ENCODE data around the gene VCX2. TPM values are rescaled to one million over a fixed set of nuclear protein-coding genes. Genes with fewer than 3 reads are reported as not detected.
A peak's percentile ranks its signal among the peaks of the same experiment; 100 is the strongest.
"Not testable (repeated sequence)": the region's sequence is repeated elsewhere in the genome, so short reads cannot be mapped to it uniquely, and the experiment has no call there.

Gene VCX2
- total RNA-seq, 2 donors from 2014 or later = not detected

DNA sequence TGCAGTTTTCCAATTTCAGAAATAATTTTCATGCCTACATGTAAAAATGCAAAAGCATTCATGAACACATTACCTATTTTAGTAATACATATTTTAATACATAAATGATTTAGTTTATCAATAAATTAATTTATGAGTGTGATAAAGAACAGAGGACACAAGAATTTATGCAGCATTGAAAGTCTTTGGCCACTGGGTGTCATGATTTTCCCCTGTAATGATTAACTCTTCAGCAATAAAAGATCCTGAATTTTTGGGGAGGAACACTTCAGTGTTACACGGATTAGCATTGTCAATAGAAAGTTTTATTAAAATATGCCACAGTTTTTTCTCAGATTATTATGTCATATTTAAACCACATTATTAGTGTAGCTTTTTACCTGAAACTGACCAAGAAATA, 8.6 kb upstream of the VCX2 start:
- H3K4me3 ChIP-seq = no peak overlapping the region
- no peaks in the 10 kb centered on the region for H3K27me3 ChIP-seq
- no peaks in the 10 kb centered on the region for H3K36me3 ChIP-seq
- H3K27ac ChIP-seq = no peak overlapping the region
- intact Hi-C loops (cut with DNase I) = loop anchor here (10.0 kb wide), 1 partner anchor 555 kb away; the partner anchor contains the start of gene ANOS1
- no peak overlapping the region for H3K9ac ChIP-seq (ENCODE audit: low read depth in 2 of 2, low read length in 2 of 2)
- no peaks in the 10 kb centered on the region for H3K9me3 ChIP-seq
- TF ChIP-seq, protein P1, sequence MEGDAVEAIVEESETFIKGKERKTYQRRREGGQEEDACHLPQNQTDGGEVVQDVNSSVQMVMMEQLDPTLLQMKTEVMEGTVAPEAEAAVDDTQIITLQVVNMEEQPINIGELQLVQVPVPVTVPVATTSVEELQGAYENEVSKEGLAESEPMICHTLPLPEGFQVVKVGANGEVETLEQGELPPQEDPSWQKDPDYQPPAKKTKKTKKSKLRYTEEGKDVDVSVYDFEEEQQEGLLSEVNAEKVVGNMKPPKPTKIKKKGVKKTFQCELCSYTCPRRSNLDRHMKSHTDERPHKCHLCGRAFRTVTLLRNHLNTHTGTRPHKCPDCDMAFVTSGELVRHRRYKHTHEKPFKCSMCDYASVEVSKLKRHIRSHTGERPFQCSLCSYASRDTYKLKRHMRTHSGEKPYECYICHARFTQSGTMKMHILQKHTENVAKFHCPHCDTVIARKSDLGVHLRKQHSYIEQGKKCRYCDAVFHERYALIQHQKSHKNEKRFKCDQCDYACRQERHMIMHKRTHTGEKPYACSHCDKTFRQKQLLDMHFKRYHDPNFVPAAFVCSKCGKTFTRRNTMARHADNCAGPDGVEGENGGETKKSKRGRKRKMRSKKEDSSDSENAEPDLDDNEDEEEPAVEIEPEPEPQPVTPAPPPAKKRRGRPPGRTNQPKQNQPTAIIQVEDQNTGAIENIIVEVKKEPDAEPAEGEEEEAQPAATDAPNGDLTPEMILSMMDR (IDR thresholded peaks at IDR 0.05) = peak; percentile 20
- no peaks in the 10 kb centered on the region for H3K4me1 ChIP-seq
- no peak for DNase-seq

DNA sequence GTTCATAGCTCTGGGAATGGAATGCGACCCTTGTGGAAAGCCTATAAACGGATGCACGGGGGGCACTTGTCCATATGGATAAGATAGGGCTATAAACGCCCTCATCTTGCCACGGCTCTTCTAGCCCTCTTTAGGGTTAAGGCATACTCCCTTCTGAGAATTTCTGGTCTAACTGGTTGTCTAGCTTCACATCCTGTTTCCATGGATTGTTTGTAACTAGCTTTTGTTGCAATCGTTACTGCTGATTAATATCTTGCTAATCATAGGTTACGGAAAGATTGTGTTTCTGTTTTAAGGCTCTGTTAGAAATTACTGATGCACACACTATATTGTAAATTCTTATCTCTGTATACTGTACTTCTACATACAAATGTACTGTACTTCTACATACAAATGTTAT, 17.1 kb downstream of the VCX2 start:
- H3K4me1 ChIP-seq; H3K9ac ChIP-seq (ENCODE audit: low read depth in 2 of 2, low read length in 2 of 2); H3K4me3 ChIP-seq; DNase-seq; intact Hi-C loops (cut with DNase I); H3K36me3 ChIP-seq; H3K27ac ChIP-seq; H3K27me3 ChIP-seq; H3K9me3 ChIP-seq: not testable (repeated sequence)

- Histone ChIP-seq H3K9me3 (no peaks in the 10 kb centered on the region), H3K27ac (no peak overlapping the region), H3K4me3 (no peak overlapping the region), H3K4me1 (no peaks in the 10 kb centered on the region), H3K36me3 (no peaks in the 10 kb centered on the region), H3K9ac (ENCODE audit: low read depth in 2 of 2, low read length in 2 of 2) (no peak overlapping the region), H3K27me3 (no peaks in the 10 kb centered on the region)
- TF ChIP-seq, protein P1 (IDR thresholded peaks at IDR 0.05) = no peak
- intact Hi-C loops (cut with DNase I) = no loop called here
- DNase-seq = no peak
Measured at GRCh38 chrX:8147226-8147625, 23.8 kb downstream of the VCX2 start.

- no peak for DNase-seq
- Histone ChIP-seq H3K9me3 (no peaks in the 10 kb centered on the region), H3K4me1 (no peaks in the 10 kb centered on the region), H3K4me3 (no peak overlapping the region), H3K9ac (ENCODE audit: low read depth in 2 of 2, low read length in 2 of 2) (no peak overlapping the region), H3K36me3 (no peaks in the 10 kb centered on the region), H3K27me3 (no peaks in the 10 kb centered on the region), H3K27ac (no peak overlapping the region)
- intact Hi-C loops (cut with DNase I) = no loop called here
- TF ChIP-seq, protein P1 (IDR thresholded peaks at IDR 0.05) = no peak
Measured at GRCh38 chrX:8144925-8145324, 26.1 kb downstream of the VCX2 start.

DNA sequence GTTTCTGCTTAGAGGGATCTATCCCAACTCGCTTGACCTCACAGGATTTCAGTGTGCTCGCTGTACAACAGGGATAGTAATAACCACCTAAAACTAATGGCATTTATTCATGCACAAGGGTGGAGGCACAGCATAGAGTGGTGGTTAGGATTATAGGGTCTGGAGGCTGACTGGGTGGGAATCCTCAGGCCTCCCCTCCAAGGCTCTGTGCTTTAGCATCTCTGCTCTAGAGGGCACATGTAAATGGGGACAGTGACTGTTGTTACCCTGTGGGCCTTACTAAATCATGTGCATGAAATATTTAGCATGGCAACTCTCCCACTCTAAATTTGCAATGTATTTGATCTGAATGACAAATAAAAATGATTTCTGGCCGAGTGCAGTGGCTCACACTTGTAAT, 29.2 kb downstream of the VCX2 start:
- no peak overlapping the region for H3K4me3 ChIP-seq
- intact Hi-C loops (cut with DNase I) = no loop called here
- no peaks in the 10 kb centered on the region for H3K9me3 ChIP-seq
- no peaks in the 10 kb centered on the region for H3K4me1 ChIP-seq
- no peaks in the 10 kb centered on the region for H3K27me3 ChIP-seq
- no peak overlapping the region for H3K27ac ChIP-seq
- no peaks in the 10 kb centered on the region for H3K36me3 ChIP-seq
- DNase-seq = no peak
- TF ChIP-seq, protein P1 (IDR thresholded peaks at IDR 0.05) = no peak
- H3K9ac ChIP-seq (ENCODE audit: low read depth in 2 of 2, low read length in 2 of 2) = no peak overlapping the region

- Histone ChIP-seq H3K36me3 (no peaks in the 10 kb centered on the region), H3K9me3 (no peaks in the 10 kb centered on the region), H3K4me1 (no peaks in the 10 kb centered on the region), H3K9ac (ENCODE audit: low read depth in 2 of 2, low read length in 2 of 2) (no peak overlapping the region), H3K4me3 (no peak overlapping the region), H3K27ac (no peak overlapping the region), H3K27me3 (no peaks in the 10 kb centered on the region)
- TF ChIP-seq, protein P1 (IDR thresholded peaks at IDR 0.05) = no peak
- DNase-seq = no peak
- intact Hi-C loops (cut with DNase I) = no loop called here
Measured at GRCh38 chrX:8140986-8141744, 29.9 kb downstream of the VCX2 start.

Measured in colonic mucosa (tissue), 4 donors.